H1 (cell line): ENCODE data around the gene MICA. TPM values are rescaled to one million over a fixed set of nuclear protein-coding genes. Genes with fewer than 3 reads are reported as not detected.

Experiments
- CTCF ChIA-PET: fragments of 300-600 bp; sonication (Branson Sonifier 250); formaldehyde crosslinking; loops from one replicate; lab custom pipeline; 2021; ENCODE audit not compliant: partially characterized antibody; lab: Charles Lee
- POLR2A ChIA-PET: fragments of 300-600 bp; sonication (Branson Sonifier 250); formaldehyde crosslinking; loops from one replicate; lab custom pipeline; 2021; ENCODE audit warnings: inconsistent platforms; ENCODE audit not compliant: partially characterized antibody; lab: Charles Lee
- DNase-seq, 2 experiments: peaks; one replicate each; pipeline versions ENCODE4 v3.0.0 to v3.0.0-alpha.2; 2010 to 2022; ENCODE audit warnings: low spot score in 2 of 2, low read depth in 1 of 2, mixed read lengths in 1 of 2
- FAIRE-seq: peaks from 2 replicates; lab custom pipeline; 2011; peaks lifted over from hg19 to GRCh38; lab: Jason Lieb, UNC
- H2AFZ ChIP-seq: 2 replicates; pipeline ENCODE4 v1.8.1; 2012; ENCODE audit warnings: low read length, inconsistent platforms
- H2AK5ac ChIP-seq: 2 replicates; pipeline ENCODE4 v1.6.1; 2013; ENCODE audit warnings: low read depth, low read length
- H2BK120ac ChIP-seq: replicated peaks from 2 replicates; pipeline ENCODE3; 2013; ENCODE audit warnings: low read depth, low read length, inconsistent platforms
- H2BK12ac ChIP-seq: 2 replicates; pipeline ENCODE4 v1.6.1; 2013; ENCODE audit warnings: low read depth, low read length
- H2BK15ac ChIP-seq: 2 replicates; pipeline ENCODE4 v1.6.1; 2013; ENCODE audit warnings: low read length
- H2BK20ac ChIP-seq: 2 replicates; pipeline ENCODE4 v1.6.1; 2013; ENCODE audit warnings: low read length
- H2BK5ac ChIP-seq: 2 replicates; pipeline ENCODE4 v1.6.1; 2013; ENCODE audit warnings: low read depth, low read length
- H3K14ac ChIP-seq: 2 replicates; pipeline ENCODE4 v1.6.1; 2013; ENCODE audit warnings: inconsistent platforms; ENCODE audit not compliant: insufficient read length
- H3K18ac ChIP-seq: 2 replicates; pipeline ENCODE4 v1.6.1; 2013; ENCODE audit warnings: low read length; ENCODE audit errors: extremely low read depth
- H3K23ac ChIP-seq: 2 replicates; pipeline ENCODE4 v1.6.1; 2013; ENCODE audit warnings: inconsistent platforms; ENCODE audit not compliant: insufficient read length
- H3K23me2 ChIP-seq: 2 replicates; pipeline ENCODE4 v1.6.1; 2013; ENCODE audit warnings: low read depth, low read length
- H3K27ac ChIP-seq: 2 replicates; pipeline ENCODE4 v1.6.1; 2011; ENCODE audit warnings: low read depth, low read length, inconsistent platforms
- H3K27me3 ChIP-seq, 4 experiments: replicated peaks in 1 of 4; 1 replicate in 1 of 4; 2 replicates in 3 of 4; pipeline versions ENCODE4 v1.6.1 to v1.8.1; 2011 to 2013; ENCODE audit warnings: low read length in 3 of 4, mild to moderate bottlenecking in 3 of 4, inconsistent platforms in 2 of 4, mixed read lengths in 2 of 4, moderate library complexity in 1 of 4; ENCODE audit not compliant: control insufficient read depth in 3 of 4, insufficient read depth in 3 of 4; ENCODE audit errors: extremely low read depth in 1 of 4
- H3K36me3 ChIP-seq, 4 experiments: 2 replicates each; pipeline versions ENCODE4 v1.6.1 to v1.8.1; 2011 to 2013; ENCODE audit warnings: mild to moderate bottlenecking in 4 of 4, low read length in 3 of 4, moderate library complexity in 2 of 4, control low read depth in 1 of 4, inconsistent platforms in 1 of 4; ENCODE audit not compliant: insufficient read depth in 4 of 4, control insufficient read depth in 2 of 4
- H3K4ac ChIP-seq: replicated peaks from 2 replicates; pipeline ENCODE3; 2013; ENCODE audit warnings: low read length, low read depth, mixed read lengths, inconsistent platforms; ENCODE audit not compliant: insufficient read length
- H3K4me1 ChIP-seq, 4 experiments: replicated peaks in 1 of 4; 1 replicate in 1 of 4; 2 replicates in 3 of 4; pipeline versions ENCODE4 v1.6.1 to v1.8.1; 2011 to 2013; ENCODE audit warnings: low read length in 3 of 4, inconsistent platforms in 2 of 4, mixed read lengths in 1 of 4; ENCODE audit not compliant: insufficient read depth in 4 of 4, control insufficient read depth in 3 of 4
- H3K4me2 ChIP-seq, 2 experiments: 2 replicates each; pipeline versions ENCODE4 v1.6.1 to v1.8.1; 2011 to 2013; ENCODE audit warnings: low read depth in 2 of 2, low read length in 2 of 2, control low read depth in 1 of 2, inconsistent platforms in 1 of 2, mild to moderate bottlenecking in 1 of 2; ENCODE audit not compliant: insufficient read depth in 1 of 2
- H3K4me3 ChIP-seq, 4 experiments: fragments of 200-600, 300-600 bp in 1 of 4; sonication (generic), shearing (Covaris generic), sonication (Bioruptor Twin) in 1 of 4; 2 replicates each; pipeline versions ENCODE4 v1.5.1 to v1.8.1; 2011 to 2016; ENCODE audit warnings: low read length in 4 of 4, low read depth in 3 of 4, control low read depth in 2 of 4, inconsistent platforms in 2 of 4, mild to moderate bottlenecking in 2 of 4, mixed read lengths in 1 of 4, moderate library complexity in 1 of 4; ENCODE audit not compliant: insufficient read depth in 2 of 4; ENCODE audit errors: extremely low read depth in 1 of 4
- H3K56ac ChIP-seq: replicated peaks from 2 replicates; pipeline ENCODE3; 2013; ENCODE audit warnings: low read depth, mild to moderate bottlenecking, mixed read lengths, low read length, inconsistent platforms; ENCODE audit not compliant: insufficient read length
- H3K79me1 ChIP-seq: 2 replicates; pipeline ENCODE4 v1.6.1; 2013; ENCODE audit warnings: low read depth, low read length, control low read depth
- H3K79me2 ChIP-seq, 2 experiments: 2 replicates each; pipeline versions ENCODE4 v1.6.1 to v1.8.1; 2012 to 2013; ENCODE audit warnings: low read length in 2 of 2, mild to moderate bottlenecking in 2 of 2, inconsistent platforms in 1 of 2; ENCODE audit not compliant: insufficient read depth in 2 of 2, control insufficient read depth in 1 of 2
- H3K9ac ChIP-seq, 4 experiments: replicated peaks in 1 of 4; 1 replicate in 1 of 4; 2 replicates in 3 of 4; pipeline versions ENCODE4 v1.6.1 to v1.8.1; 2011 to 2013; ENCODE audit warnings: low read depth in 3 of 4, low read length in 3 of 4, control low read depth in 2 of 4, mild to moderate bottlenecking in 2 of 4, moderate library complexity in 2 of 4, inconsistent platforms in 1 of 4; ENCODE audit errors: extremely low read depth in 1 of 4
- H3K9me3 ChIP-seq, 2 experiments: 2 replicates each; pipeline versions ENCODE4 v1.6.1 to v1.8.1; 2012 to 2013; ENCODE audit warnings: mild to moderate bottlenecking in 2 of 2, moderate library complexity in 2 of 2, control low read depth in 1 of 2, inconsistent platforms in 1 of 2, low read depth in 1 of 2, low read length in 1 of 2, mixed read lengths in 1 of 2; ENCODE audit not compliant: insufficient read depth in 2 of 2
- H4K20me1 ChIP-seq, 2 experiments: replicated peaks in 1 of 2; 2 replicates each; pipeline versions ENCODE3 to v1.8.1; 2011 to 2013; ENCODE audit warnings: inconsistent platforms in 2 of 2, low read length in 2 of 2, mild to moderate bottlenecking in 1 of 2; ENCODE audit not compliant: insufficient read depth in 2 of 2, control insufficient read depth in 1 of 2
- H4K5ac ChIP-seq: 2 replicates; pipeline ENCODE4 v1.6.1; 2013; ENCODE audit warnings: low read length, low read depth, mixed read lengths, inconsistent platforms; ENCODE audit not compliant: insufficient read length
- H4K8ac ChIP-seq: 2 replicates; pipeline ENCODE4 v1.8.0; 2013; ENCODE audit warnings: mild to moderate bottlenecking, moderate library complexity, low read length, inconsistent platforms; ENCODE audit not compliant: insufficient read depth; ENCODE audit errors: extremely low read depth
- H4K91ac ChIP-seq: replicated peaks from 2 replicates; pipeline ENCODE3; 2013; ENCODE audit warnings: low read length, mixed read lengths, inconsistent platforms; ENCODE audit not compliant: insufficient read length
- CEBPB ChIP-seq: IDR thresholded peaks from 2 replicates; pipeline ENCODE4 v1.6.1; 2012; ENCODE audit warnings: low read depth, low read length
- CTBP2 ChIP-seq: IDR thresholded peaks from 2 replicates; pipeline ENCODE4 v1.7.0; 2011; ENCODE audit warnings: borderline replicate concordance, mild to moderate bottlenecking, moderate library complexity, mixed read lengths, low read length; ENCODE audit not compliant: insufficient read depth, insufficient read length
- JUND ChIP-seq: IDR thresholded peaks from 2 replicates; pipeline ENCODE4 v1.6.1; 2011; ENCODE audit warnings: mild to moderate bottlenecking, improper control_type of control experiment, low read length
- KDM5A ChIP-seq: fragments of 200-600 bp; IDR thresholded peaks from 2 replicates; pipeline ENCODE4 v1.7.1; 2012; ENCODE audit warnings: mild to moderate bottlenecking, low read length, inconsistent platforms, mixed read lengths
- SIN3A ChIP-seq, 2 experiments: IDR thresholded peaks in 1 of 2; conservative IDR thresholded peaks in 1 of 2; 2 replicates each; pipeline ENCODE4 v1.6.1; 2011 to 2012; ENCODE audit warnings: low read length in 2 of 2, improper control_type of control experiment in 1 of 2, low read depth in 1 of 2, mild to moderate bottlenecking in 1 of 2
- SIRT6 ChIP-seq: IDR thresholded peaks from one replicate; pipeline ENCODE4 v1.7.1; 2012; ENCODE audit warnings: low read length, inconsistent platforms
- WGBS, 2 experiments: shearing (Covaris generic) in 1 of 2; methylation state at CpG; one replicate each; pipeline versions ENCODE4 v1.1.6 to v1.1.7; 2013 to 2015; ENCODE audit warnings: low lambda C conversion rate in 2 of 2, mixed read lengths in 2 of 2, inconsistent platforms in 1 of 2, low coverage in 1 of 2, missing lambda C conversion rate in 1 of 2; ENCODE audit not compliant: insufficient replicate concordance in 2 of 2, insufficient coverage in 1 of 2, insufficient read length in 1 of 2; ENCODE audit errors: extremely low coverage in 1 of 2, missing lambda C conversion rate in 1 of 2; 5-methylcytosine and 5-hydroxymethylcytosine counted together
- polyA plus RNA-seq, 7 experiments: library from polyadenylated mRNA; depleted of rRNA in 3 of 7; stranded (reverse) in 5 of 7; unstranded in 2 of 7; fragments of >200 nt in 5 of 7; fragments of 200-250 nt in 2 of 7; gene quantifications; 1 replicate in 5 of 7; 2 replicates in 1 of 7; 4 replicates in 1 of 7; pipeline versions ENCODE4 v1.2.1 to v1.2.3, GENCODE V29; 2011 to 2013; ENCODE audit warnings: missing spikeins in 2 of 7, mixed read lengths in 2 of 7
- total RNA-seq: library from RNA; stranded (reverse); fragmentation: NEBNext Ultra II Directional; extraction: Animal tissue kit (Norgen Biotek cat#: 25700); gene quantifications from 2 replicates; pipeline ENCODE4 v1.2.1, GENCODE V29; 2021
- TF ChIP-seq, protein P1 (sequence below): IDR thresholded peaks from 2 replicates; pipeline ENCODE4 v1.6.1; 2011; ENCODE audit warnings: low read length, improper control_type of control experiment

Gene MICA
- total and polyA plus RNA-seq, 2 of the 8 experiments (the other 6 are each of a cell fraction or from before 2014, with no cell fraction given), result 12.5 to 16.3 TPM

DNA sequence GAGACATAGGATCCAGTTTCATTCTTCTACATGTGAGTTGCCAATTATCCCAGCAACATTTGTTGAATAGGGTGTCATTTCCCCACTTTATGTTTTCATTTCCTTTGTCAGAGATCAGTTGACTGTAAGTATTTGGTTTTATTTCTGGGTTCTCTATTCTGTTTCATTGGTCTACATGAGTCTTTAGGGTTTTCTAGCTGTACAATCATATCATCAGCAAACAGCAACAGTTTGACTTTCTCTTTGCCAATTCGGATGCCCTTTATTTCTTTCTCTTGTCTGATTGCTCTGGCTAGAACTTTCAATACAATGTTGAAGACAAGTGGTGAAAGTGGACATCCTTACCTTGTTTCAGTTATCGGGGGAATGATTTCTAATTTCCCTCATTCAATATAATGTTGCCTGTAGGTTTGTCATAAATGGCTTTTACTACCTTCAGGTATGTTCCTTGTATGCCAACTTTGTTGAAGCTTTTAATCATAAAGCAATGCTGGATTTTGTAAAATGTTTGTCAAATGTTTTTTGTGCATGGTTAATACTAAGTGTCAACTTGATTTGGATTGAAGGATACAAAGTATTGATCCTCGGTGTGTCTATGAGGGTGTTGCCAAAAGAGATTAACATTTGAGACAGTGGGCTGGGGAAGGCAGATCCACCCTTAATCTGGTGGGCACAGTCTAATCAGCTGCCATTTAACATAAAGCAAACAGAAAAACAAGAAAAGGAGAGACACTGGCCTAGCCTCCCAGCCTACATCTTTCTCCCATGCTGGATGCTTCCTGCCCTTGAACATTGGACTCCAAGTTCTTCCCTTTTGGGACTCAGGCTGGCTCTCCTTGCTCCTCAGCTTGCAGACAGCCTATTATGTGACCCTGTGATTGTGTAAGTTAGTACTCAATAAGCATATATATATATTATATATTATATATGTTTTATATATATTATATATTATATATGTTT, 23.3 kb downstream of the MICA start:
- no peak overlapping the region for H2AK5ac ChIP-seq
- no peak overlapping the region for H4K8ac ChIP-seq
- H2BK15ac ChIP-seq, result no peak overlapping the region
- no peaks in the 10 kb centered on the region; a peak in 1 of 4 replicates for H3K9me3 ChIP-seq
- TF ChIP-seq CTBP2 (no peak), KDM5A (no peak), SIRT6 (no peak), CEBPB (no peak), SIN3A (conservative IDR thresholded peaks at IDR 0.05 in 1 of 2, IDR thresholded peaks at IDR 0.05 in 1 of 2; ENCODE audit: low read depth in 1 of 2, low read length in 2 of 2) (no peak), JUND (no peak)
- TF ChIP-seq, protein P1, sequence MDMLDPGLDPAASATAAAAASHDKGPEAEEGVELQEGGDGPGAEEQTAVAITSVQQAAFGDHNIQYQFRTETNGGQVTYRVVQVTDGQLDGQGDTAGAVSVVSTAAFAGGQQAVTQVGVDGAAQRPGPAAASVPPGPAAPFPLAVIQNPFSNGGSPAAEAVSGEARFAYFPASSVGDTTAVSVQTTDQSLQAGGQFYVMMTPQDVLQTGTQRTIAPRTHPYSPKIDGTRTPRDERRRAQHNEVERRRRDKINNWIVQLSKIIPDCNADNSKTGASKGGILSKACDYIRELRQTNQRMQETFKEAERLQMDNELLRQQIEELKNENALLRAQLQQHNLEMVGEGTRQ, result no peak
- TF ChIP-seq, all 59 proteins: peak for 0
- no peak overlapping the region for H2AFZ ChIP-seq
- H2BK5ac ChIP-seq, result no peak overlapping the region
- H2BK120ac ChIP-seq, result no peak overlapping the region
- no peak overlapping the region for H3K14ac ChIP-seq
- no peaks in the 10 kb centered on the region for H3K4me1 ChIP-seq
- no peak overlapping the region for H2BK20ac ChIP-seq
- WGBS, 2 experiments, result 79% methylated on average over 3 of the region's 3 CpGs; no CpG with 5 or more reads in 1 of the 2 experiments
- no peaks in the 10 kb centered on the region for H3K23me2 ChIP-seq
- no peak overlapping the region for H3K4me2 ChIP-seq
- no peak overlapping the region for H3K27ac ChIP-seq
- H3K56ac ChIP-seq, result no peak overlapping the region
- H2BK12ac ChIP-seq, result no peak overlapping the region
- no peak overlapping the region for H3K23ac ChIP-seq
- no peaks in the 10 kb centered on the region for H4K20me1 ChIP-seq
- H3K79me2 ChIP-seq, result no peaks in the 10 kb centered on the region
- ChIA-PET CTCF (interaction anchor here (0.5 to 1.0 kb wide), 2 partner anchors 16 to 882 kb away, joined by 3 to 4 read pairs; no protein-coding TSS in a partner anchor), POLR2A (no interaction called here)
- no peak for FAIRE-seq
- DNase-seq, result no peak
- no peak overlapping the region for H3K9ac ChIP-seq
- H3K36me3 ChIP-seq, result no peaks in the 10 kb centered on the region
- H3K18ac ChIP-seq, result no peak overlapping the region
- H4K5ac ChIP-seq, result no peak overlapping the region
- H3K79me1 ChIP-seq, result no peaks in the 10 kb centered on the region
- H3K4ac ChIP-seq, result no peak overlapping the region
- no peak overlapping the region for H4K91ac ChIP-seq
- H3K27me3 ChIP-seq, result no peaks in the 10 kb centered on the region
- no peak overlapping the region for H3K4me3 ChIP-seq
